ENCODE measurements around the gene MRGPRF.

Gene MRGPRF

DNA sequence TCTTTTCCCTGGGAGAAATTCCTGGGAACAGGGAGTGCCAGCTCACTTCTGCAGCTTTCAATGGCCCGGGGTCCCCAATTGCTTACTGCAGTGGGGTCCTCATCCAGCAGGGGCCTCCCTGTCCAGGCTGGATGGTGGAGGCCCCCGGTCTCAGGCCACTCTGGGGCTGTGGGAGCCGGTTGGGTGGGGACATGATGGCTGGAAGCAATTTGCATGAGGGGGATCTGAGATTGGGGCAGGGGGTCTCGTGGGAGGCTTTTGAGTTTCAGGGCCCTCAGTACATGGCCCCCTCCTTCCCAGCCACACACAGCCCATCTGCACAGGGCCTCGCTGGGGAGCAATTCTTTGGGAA is 57.5 kb downstream of the MRGPRF start:
- Mint-ChIP-seq H3K36me3 (ENCODE audit: low read depth) (no peaks in the 10 kb centered on the region), H3K27ac (no peak overlapping the region), H3K27me3 (ENCODE audit: low read depth) (no peaks in the 10 kb centered on the region), H3K4me1 (ENCODE audit: low read depth) (peaks cover 4% of the 10 kb centered on the region), H3K9me3 (no peaks in the 10 kb centered on the region), H3K4me3 (no peak overlapping the region)
- DNase-seq (ENCODE audit: low spot score), result no peak

DNA sequence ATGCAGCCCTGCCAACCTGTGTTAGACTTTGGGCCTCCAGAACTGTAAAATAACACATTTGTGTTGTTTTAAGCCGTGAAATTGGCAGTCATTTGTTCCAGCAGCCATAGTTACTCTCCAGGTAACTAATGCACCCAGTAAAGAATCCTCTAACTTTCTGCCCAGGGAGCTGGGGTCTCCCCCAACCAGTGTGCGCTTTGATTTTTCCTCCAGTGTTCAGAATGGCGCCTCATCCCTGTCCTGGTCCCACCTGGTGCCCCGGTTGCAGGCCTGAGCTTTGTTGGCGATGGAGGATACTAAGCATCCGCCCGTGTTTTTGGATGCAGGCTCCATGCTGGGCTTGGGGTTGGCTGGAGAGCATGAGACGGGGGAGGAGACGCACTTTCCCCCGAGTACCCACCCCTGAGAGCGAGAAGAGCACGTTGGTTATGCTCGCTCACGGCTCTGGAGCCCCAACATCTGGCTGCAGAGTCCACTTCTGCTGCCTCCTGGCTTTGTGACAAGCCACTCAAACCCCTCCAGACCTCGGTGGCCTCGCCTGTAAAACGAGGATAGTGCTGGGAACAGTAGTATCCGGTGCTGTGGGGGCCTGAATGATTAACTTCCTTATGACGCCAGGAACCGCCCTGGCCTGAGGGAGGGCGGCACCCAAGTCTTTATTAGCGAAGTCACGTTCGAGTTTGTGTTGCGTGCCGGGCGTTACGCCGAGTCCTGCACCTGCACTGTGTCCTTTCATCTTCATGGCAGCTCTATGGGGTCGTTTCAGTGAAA is 58.0 kb downstream of the MRGPRF start:
- Mint-ChIP-seq H3K27ac (no peak overlapping the region), H3K36me3 (ENCODE audit: low read depth) (no peaks in the 10 kb centered on the region), H3K4me3 (no peak overlapping the region), H3K9me3 (no peaks in the 10 kb centered on the region), H3K27me3 (ENCODE audit: low read depth) (no peaks in the 10 kb centered on the region), H3K4me1 (ENCODE audit: low read depth) (peaks cover 4% of the 10 kb centered on the region)
- no peak for DNase-seq (ENCODE audit: low spot score)
